ENCODE measurements around the gene USP11. TPM values are rescaled to one million over a fixed set of nuclear protein-coding genes. Genes with fewer than 3 reads are reported as not detected.

USP11 gene
- total RNA-seq, 1 donor from 2014 or later: 22.4 TPM

GRCh38 chrX:47202316-47202715 lies 30.5 kb upstream of the USP11 start:
- intact Hi-C loops (cut with micrococcal nuclease): no loop called here

GRCh38 chrX:47202877-47203276 lies 29.9 kb upstream of the USP11 start:
- intact Hi-C loops (cut with micrococcal nuclease): no loop called here

- intact Hi-C loops (cut with micrococcal nuclease): no loop called here
These were observed 27.8 kb upstream of the USP11 start for GRCh38 chrX:47204970-47205369.

- intact Hi-C loops (cut with micrococcal nuclease): no loop called here
These were observed 26.5 kb upstream of the USP11 start for GRCh38 chrX:47206316-47206715.

- intact Hi-C loops (cut with micrococcal nuclease): no loop called here
These were observed 24.7 kb upstream of the USP11 start for GRCh38 chrX:47208108-47208507.

GRCh38 chrX:47209508-47210238 lies 23.1 kb upstream of the USP11 start:
- intact Hi-C loops (cut with micrococcal nuclease): no loop called here

- intact Hi-C loops (cut with micrococcal nuclease): no loop called here
These were observed 22.0 kb upstream of the USP11 start for GRCh38 chrX:47210661-47211425.

GRCh38 chrX:47212381-47213293 lies 20.2 kb upstream of the USP11 start:
- intact Hi-C loops (cut with micrococcal nuclease): no loop called here

- intact Hi-C loops (cut with micrococcal nuclease): no loop called here
These were observed 18.3 kb upstream of the USP11 start for GRCh38 chrX:47214435-47215077.

- intact Hi-C loops (cut with micrococcal nuclease): no loop called here
These were observed 17.4 kb upstream of the USP11 start for GRCh38 chrX:47215291-47215900.

GRCh38 chrX:47216393-47216925 lies 16.4 kb upstream of the USP11 start:
- intact Hi-C loops (cut with micrococcal nuclease): no loop called here

- intact Hi-C loops (cut with micrococcal nuclease): loop anchor here (1.0 kb wide), 1 partner anchor 72 kb away; the partner anchor contains the start of gene RBM10
These were observed 15.5 kb upstream of the USP11 start for GRCh38 chrX:47217121-47217851.

- intact Hi-C loops (cut with micrococcal nuclease): loop anchor here (1.0 to 2.0 kb wide), 6 partner anchors 15 to 433 kb away; partner anchors contain the start of genes ARAF, ELK1, RBM10 and UBA1
These were observed 14.9 kb upstream of the USP11 start for GRCh38 chrX:47217852-47218279.

GRCh38 chrX:47218280-47218919 lies 14.4 kb upstream of the USP11 start, which contains the start of gene CDK16:
TSS of gene CDK16 (plus strand) at chrX:47218681. CDS start at chrX:47223558, 4,877 bp downstream.
- intact Hi-C loops (cut with micrococcal nuclease): loop anchor here (1.0 to 2.0 kb wide), 5 partner anchors 15 to 432 kb away; partner anchors contain the start of genes ARAF, ELK1, UBA1 and USP11

GRCh38 chrX:47218920-47219815 lies 13.6 kb upstream of the USP11 start:
- intact Hi-C loops (cut with micrococcal nuclease): loop anchor here (1.0 to 2.0 kb wide), 5 partner anchors 14 to 432 kb away; partner anchors contain the start of genes ARAF, ELK1, UBA1 and USP11

GRCh38 chrX:47221756-47222155 lies 11.1 kb upstream of the USP11 start:
- intact Hi-C loops (cut with micrococcal nuclease): no loop called here

GRCh38 chrX:47222751-47223350 lies 10.0 kb upstream of the USP11 start:
- intact Hi-C loops (cut with micrococcal nuclease): no loop called here

All from T-helper 2 cell treated with Interferon-gamma antibody and Interleukin-4, amounts not matched to agents 100 ng/mL and 5 ng/mL, for 36 hours (primary cell).